GM19324 (cell line): ENCODE results near the gene ZMYND12.
A peak's percentile ranks its signal among the peaks of the same experiment; 100 is the strongest.
"Not testable (repeated sequence)": the region's sequence is repeated elsewhere in the genome, so short reads cannot be mapped to it uniquely, and the experiment has no call there.

ENCODE experiments used
- ATAC-seq: cut with Tn5 transposase; IDR thresholded peaks from one replicate; pipeline ENCODE4 v1.9.1; 2021; ENCODE audit warnings: mild to moderate bottlenecking, moderate library complexity; ENCODE audit not compliant: unreplicated experiment, low FRiP score

ZMYND12 gene

GRCh38 chr1:42456010-42456753 is at the start of gene ZMYND12, which contains the start of gene PPCS:
Gene ZMYND12, minus strand, starts transcription at chr1:42456022. Its CDS starts 25 bp downstream, at chr1:42455997.
Gene PPCS, plus strand, starts transcription at chr1:42456543. Its CDS starts 23 bp downstream, at chr1:42456566.
- ATAC-seq = peak; percentile 85

DNA sequence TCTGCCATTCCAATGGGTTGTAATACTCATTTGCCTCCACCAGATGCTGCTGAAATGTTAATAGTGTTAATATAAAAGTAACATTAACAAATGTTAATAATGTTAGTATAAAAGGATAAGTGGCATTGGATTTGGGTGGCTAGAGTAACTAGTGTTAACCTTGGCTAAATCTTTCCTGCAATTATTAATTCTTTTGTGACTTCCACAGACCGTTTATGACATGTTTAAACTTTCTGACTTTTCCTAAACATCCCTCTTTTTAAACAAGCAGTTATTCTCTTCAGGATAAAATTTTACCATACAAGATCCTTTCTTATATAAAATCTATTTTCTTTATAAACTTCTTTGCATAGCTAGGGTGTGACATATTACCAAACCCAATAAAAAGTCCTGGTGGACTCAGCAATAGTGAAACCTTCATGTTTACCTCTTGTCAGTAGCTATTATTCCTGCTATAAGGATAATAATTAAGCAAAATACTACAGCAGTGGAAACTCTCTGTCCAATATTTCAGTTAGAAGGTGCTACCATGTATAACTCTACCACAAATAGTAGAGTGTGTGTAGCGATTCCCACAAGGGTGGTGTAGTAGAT is 48.8 kb upstream of the ZMYND12 start:
- ATAC-seq = no peak

DNA sequence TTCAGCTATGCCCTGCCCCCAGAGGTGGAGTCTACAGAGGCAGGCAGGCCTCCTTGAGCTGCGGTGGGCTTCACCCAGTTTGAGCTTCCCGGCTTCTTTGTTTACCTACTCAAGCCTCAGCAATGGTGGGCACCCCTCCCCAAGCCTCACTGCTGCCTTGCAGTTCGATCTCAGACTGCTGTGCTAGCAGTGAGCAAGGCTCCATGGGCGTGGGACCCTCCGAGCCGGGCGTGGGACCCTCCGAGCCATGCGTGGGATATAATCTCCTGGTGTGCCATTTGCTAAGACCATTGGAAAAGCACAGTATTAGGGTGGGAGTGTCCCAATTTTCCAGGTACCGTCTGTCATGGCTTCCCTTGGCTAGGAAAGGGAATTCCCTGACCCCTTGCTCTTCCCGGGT is 46.2 kb upstream of the ZMYND12 start:
- ATAC-seq = not testable (repeated sequence)

- ATAC-seq = no peak
Observed at GRCh38 chr1:42490237-42490636, 34.4 kb upstream of the ZMYND12 start.

DNA sequence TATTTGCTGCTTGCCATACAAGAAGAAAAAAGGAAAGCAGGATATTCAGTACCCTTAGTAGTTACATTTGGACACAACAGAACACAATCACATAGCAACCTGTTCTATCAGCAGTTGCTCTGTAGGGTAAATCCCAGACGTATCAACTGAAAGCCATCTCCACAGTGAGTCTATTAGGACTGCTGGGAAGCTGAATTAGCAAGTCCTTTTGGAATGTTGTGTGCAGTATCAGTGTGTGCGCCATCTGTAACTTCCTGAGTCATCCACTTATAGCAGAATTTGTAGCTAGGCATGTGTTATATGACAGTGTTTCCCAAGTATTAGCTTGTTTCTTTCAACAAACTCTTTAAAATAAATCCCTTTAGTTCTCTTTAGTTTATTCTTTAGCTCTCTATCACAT is 28.6 kb upstream of the ZMYND12 start:
- ATAC-seq = no peak

DNA sequence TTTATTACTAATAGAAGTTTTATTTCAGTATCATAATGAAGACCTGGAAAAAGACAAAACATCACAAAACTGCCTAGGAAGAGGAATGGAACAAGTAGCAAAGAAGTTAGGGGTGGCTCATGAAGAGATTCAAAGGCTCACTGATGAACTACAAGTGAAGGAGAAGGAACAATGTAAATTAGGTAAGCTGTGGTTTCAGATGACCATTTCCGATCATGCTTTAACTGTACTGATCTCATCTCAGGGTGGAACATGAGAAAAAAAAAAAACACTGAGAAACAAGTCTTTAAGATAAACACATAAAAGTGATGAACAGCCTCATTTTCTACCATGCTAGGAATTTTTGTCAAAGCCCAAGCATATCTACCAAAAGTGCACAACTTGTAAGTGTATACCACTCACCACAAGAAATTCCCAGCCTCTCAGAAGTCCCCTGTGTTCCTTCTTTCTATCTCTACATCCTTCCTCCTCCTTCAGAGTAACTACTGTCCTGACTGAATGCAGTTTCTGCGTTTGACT is 26.9 kb upstream of the ZMYND12 start:
- no peak for ATAC-seq

- no peak for ATAC-seq
Observed at GRCh38 chr1:42480921-42481320, 25.1 kb upstream of the ZMYND12 start.

DNA sequence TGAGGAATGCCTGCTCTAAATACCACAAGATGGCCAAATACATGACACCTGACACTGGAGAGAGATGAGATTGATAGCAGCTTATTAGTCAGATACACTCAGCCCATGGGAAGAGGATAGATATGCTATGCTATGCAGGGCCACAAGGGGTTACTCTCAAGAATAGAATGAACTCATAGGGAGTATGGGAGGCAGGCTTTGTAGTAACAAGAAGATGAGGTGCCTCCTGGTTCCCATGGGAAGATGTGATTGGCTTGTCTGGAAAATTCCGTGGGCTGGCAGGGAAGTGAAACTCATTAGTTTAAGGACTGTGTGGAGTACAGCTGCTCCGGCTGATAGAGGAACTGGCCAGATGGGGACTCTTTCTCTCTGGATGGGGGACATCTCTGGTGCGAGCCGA is 23.8 kb upstream of the ZMYND12 start:
- ATAC-seq = no peak

- ATAC-seq = no peak
Observed at GRCh38 chr1:42477775-42478174, 22.0 kb upstream of the ZMYND12 start.

GRCh38 chr1:42477354-42477753 is 21.5 kb upstream of the ZMYND12 start:
- not testable (repeated sequence) for ATAC-seq

- no peak for ATAC-seq
Observed at GRCh38 chr1:42476605-42477004, 20.8 kb upstream of the ZMYND12 start.

DNA sequence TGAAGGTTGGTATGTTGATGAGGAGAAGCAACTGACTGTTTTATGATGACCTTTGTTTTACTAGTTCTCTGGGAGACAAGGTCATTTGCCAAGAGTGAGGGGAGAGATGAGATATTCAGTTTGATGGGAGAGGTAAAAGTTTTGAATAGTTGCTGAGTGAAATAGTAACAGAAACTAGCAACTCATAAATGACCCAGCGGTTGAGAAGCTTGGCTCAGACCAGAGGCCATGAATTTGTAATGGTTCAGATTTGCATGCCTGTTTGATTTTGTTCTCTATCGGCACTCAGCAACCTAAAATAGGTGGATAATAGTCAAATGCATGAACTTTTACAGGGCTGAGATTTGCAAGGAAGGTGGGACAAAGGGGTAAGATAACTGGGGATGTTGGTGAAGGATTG is 13.9 kb upstream of the ZMYND12 start:
- no peak for ATAC-seq

- ATAC-seq = no peak
Observed at GRCh38 chr1:42466030-42466429, 10.2 kb upstream of the ZMYND12 start.

- no peak for ATAC-seq
Observed at GRCh38 chr1:42463921-42464320, 8.1 kb upstream of the ZMYND12 start.

DNA sequence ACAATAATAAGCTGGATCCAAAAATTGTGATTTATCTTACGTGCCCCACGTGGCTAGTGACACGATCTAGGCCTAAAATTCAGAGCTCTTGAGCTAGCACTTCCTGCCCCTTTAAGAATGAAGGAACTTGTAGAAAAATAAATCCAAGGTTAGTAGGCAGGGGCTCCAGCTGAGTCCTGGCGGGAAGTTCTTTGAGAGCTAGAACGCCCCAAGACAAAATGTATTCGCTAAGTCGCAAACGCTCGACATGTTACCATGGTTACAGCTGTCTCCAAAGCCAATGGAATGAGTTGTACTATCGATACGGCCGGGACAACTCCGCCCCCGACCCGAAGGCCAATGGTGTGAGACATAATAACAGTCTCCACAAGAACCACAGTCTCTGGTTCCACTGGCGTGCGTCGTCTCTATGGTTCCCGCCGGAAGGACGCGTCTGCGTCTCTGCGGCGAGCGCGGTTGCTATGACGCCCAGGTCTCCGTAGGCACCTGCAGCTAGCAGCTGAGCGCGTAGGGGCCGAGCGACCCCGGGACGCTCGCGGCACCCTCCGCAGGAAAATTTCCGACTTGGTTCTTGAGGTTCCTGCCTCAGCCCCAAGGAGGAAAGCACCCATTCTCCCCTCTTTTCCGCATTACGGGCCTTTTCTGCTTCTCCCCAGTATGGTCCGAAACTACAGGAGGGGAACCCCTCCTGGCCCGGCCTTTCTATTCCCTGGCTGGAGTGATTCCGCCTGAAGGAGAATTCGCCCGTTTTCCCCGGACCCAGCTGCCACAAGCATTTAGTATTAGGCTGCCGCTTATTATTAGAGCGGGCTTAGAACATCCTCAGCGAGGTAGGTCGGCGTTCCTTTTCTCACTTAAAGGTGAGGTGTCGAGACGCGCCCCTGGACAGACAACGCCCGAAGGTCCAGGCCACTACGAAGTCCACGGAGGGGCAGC is 7.3 kb upstream of the ZMYND12 start, which contains the start of gene CCDC30:
Gene CCDC30 (plus strand): TSS at position 459 of the 936 bp plus-strand sequence. CDS start 17,266 bp downstream, outside the sequence.
- ATAC-seq = peak; percentile 99

GRCh38 chr1:42461196-42461595 is 5.4 kb upstream of the ZMYND12 start:
- ATAC-seq = no peak

DNA sequence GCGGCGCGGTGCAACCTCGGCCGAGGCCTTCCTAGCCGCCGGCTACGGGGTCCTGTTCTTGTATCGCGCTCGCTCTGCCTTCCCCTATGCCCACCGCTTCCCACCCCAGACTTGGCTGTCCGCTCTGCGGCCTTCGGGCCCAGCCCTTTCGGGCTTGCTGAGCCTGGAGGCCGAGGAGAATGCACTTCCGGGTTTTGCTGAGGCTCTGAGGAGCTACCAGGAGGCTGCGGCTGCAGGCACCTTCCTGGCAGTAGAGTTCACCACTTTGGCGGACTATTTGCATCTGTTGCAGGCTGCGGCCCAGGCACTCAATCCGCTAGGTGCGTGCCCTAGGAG is 900 bp upstream of the ZMYND12 start:
- peak; percentile 51 for ATAC-seq

- ATAC-seq = no peak
Observed at GRCh38 chr1:42454403-42454802, 1.4 kb downstream of the ZMYND12 start.

GRCh38 chr1:42453386-42453785 is 2.4 kb downstream of the ZMYND12 start:
- ATAC-seq = no peak

DNA sequence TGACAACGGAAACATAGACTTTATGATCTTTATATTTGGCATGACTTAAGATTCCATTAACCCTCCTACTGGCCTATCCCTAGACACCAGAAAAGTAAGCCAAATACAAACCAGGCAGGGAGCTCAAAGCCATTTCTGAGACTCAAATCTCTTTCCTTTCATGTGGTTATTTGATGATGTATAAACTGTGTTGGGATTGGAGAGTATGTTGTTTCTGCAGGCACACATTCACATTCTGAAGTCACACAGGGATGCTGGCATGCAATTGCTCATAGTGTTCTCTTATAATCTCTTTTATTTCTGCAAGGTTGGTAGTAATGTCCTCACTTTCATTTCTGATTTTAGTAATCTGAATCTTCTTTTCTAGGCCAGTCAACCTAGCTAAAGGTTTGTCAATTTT is 5.8 kb downstream of the ZMYND12 start:
- no peak for ATAC-seq

DNA sequence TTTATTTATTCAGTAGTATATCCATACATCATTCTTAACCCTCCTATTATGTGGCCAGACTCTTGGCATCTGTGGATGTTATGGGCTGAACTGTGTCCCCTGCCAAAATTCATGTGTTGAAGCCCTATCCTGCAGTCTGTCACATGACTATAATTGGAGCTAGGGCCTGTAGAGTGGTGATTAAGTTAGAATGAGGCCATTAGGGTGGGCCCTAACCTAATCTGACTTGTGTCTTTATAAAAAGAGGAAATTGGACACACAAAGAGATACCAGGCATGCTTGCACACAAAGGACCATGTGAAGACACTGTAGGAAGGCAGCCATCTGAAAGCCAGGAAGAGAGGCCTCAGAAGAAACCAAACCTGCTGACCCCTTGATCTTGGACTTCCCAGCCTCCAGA is 6.6 kb downstream of the ZMYND12 start:
- ATAC-seq = no peak
